WTC11 (cell line): ENCODE data around the gene SGCA. TPM values are rescaled to one million over a fixed set of nuclear protein-coding genes. Genes with fewer than 3 reads are reported as not detected.

ENCODE experiments used
- ATAC-seq: fragments of 200-7000 bp; cut with Tn5 transposase; 2 replicates; pipeline ENCODE4 v1.10.0; 2021; ENCODE audit warnings: mild to moderate bottlenecking, moderate library complexity
- CTCF ChIA-PET: fragments of 300-600 bp; sonication (Branson Sonifier 250); formaldehyde crosslinking; loops from one replicate; lab custom pipeline; 2021; ENCODE audit warnings: antibody characterized with exemption; lab: Charles Lee
- POLR2A ChIA-PET: fragments of 350-600 bp; sonication (Branson Sonifier 250); formaldehyde crosslinking; loops from one replicate; lab custom pipeline; 2021; ENCODE audit warnings: antibody characterized with exemption; lab: Charles Lee
- DNase-seq: peaks from one replicate; pipeline ENCODE4 v3.0.0; 2021; ENCODE audit warnings: low spot score
- H3K27ac Mint-ChIP-seq: 2 replicates; pipeline ENCODE4 v1.8.0; 2021; ENCODE audit warnings: mixed read lengths
- H3K27me3 Mint-ChIP-seq: 2 replicates; pipeline ENCODE4 v1.8.0; 2021; ENCODE audit warnings: low read depth, mild to moderate bottlenecking, moderate library complexity, mixed read lengths
- H3K36me3 Mint-ChIP-seq: 2 replicates; pipeline ENCODE4 v1.8.0; 2021; ENCODE audit warnings: mixed read lengths
- H3K4me1 Mint-ChIP-seq: 2 replicates; pipeline ENCODE4 v1.8.0; 2022; ENCODE audit warnings: mixed read lengths
- H3K4me3 Mint-ChIP-seq: 2 replicates; pipeline ENCODE4 v1.8.0; 2021; ENCODE audit warnings: mild to moderate bottlenecking, moderate library complexity, mixed read lengths
- H3K9me3 Mint-ChIP-seq: 2 replicates; pipeline ENCODE4 v1.8.0; 2021; ENCODE audit warnings: mixed read lengths
- ATF2 ChIP-seq: sonication (generic); formaldehyde crosslinking; IDR thresholded peaks from 2 replicates; pipeline ENCODE4 v1.8.1; 2022; ENCODE audit warnings: low read depth, missing genetic modification reagents, borderline replicate concordance
- ATF6 ChIP-seq: sonication (generic); formaldehyde crosslinking; IDR thresholded peaks from 2 replicates; pipeline ENCODE4 v1.8.1; 2023; ENCODE audit warnings: mild to moderate bottlenecking, missing genetic modification reagents
- FOXJ3 ChIP-seq: sonication (generic); formaldehyde crosslinking; IDR thresholded peaks from 2 replicates; pipeline ENCODE4 v1.9.0; 2021; ENCODE audit warnings: missing genetic modification reagents, mild to moderate bottlenecking, borderline replicate concordance
- FOXP1 ChIP-seq: sonication (generic); formaldehyde crosslinking; IDR thresholded peaks from 2 replicates; pipeline ENCODE4 v1.8.0; 2022; ENCODE audit warnings: missing genetic modification reagents, mild to moderate bottlenecking, moderate library complexity, borderline replicate concordance
- HMGA2 ChIP-seq: fragments of 250-450 bp; sonication (Bioruptor Pico); IDR thresholded peaks from 2 replicates; pipeline ENCODE4 v1.4.0; 2021; ENCODE audit warnings: mild to moderate bottlenecking, moderate library complexity
- MYBL2 ChIP-seq: sonication (generic); formaldehyde crosslinking; IDR thresholded peaks from 2 replicates; pipeline ENCODE4 v1.8.1; 2023; ENCODE audit warnings: mild to moderate bottlenecking, moderate library complexity, missing genetic modification reagents
- NFYB ChIP-seq: sonication (generic); formaldehyde crosslinking; conservative IDR thresholded peaks from 2 replicates; pipeline ENCODE4 v1.8.0; 2022; ENCODE audit warnings: low read depth, missing genetic modification reagents
- NR1H2 ChIP-seq: sonication (generic); formaldehyde crosslinking; IDR thresholded peaks from 2 replicates; pipeline ENCODE4 v1.9.0; 2021; ENCODE audit warnings: mild to moderate bottlenecking, moderate library complexity, missing genetic modification reagents
- NR2C2 ChIP-seq: sonication (generic); formaldehyde crosslinking; IDR thresholded peaks from 2 replicates; pipeline ENCODE4 v1.8.0; 2022; ENCODE audit warnings: mild to moderate bottlenecking, missing genetic modification reagents
- SMAD4 ChIP-seq: sonication (generic); formaldehyde crosslinking; IDR thresholded peaks from 2 replicates; pipeline ENCODE4 v1.8.0; 2022; ENCODE audit warnings: mild to moderate bottlenecking, missing genetic modification reagents
- SOX15 ChIP-seq: fragments of 250-450 bp; sonication (Bioruptor Pico); IDR thresholded peaks from 2 replicates; pipeline ENCODE4 v1.9.0; 2021; ENCODE audit warnings: mild to moderate bottlenecking
- SP1 ChIP-seq: sonication (generic); formaldehyde crosslinking; conservative IDR thresholded peaks from 2 replicates; pipeline ENCODE4 v1.8.1; 2022; ENCODE audit warnings: missing genetic modification reagents
- ZBTB21 ChIP-seq: sonication (generic); formaldehyde crosslinking; IDR thresholded peaks from 2 replicates; pipeline ENCODE4 v1.8.1; 2023; ENCODE audit warnings: mild to moderate bottlenecking, missing genetic modification reagents, borderline replicate concordance
- ZNF219 ChIP-seq: sonication (generic); formaldehyde crosslinking; IDR thresholded peaks from 2 replicates; pipeline ENCODE4 v1.8.0; 2023; ENCODE audit warnings: missing genetic modification reagents, mild to moderate bottlenecking, borderline replicate concordance
- ZNF317 ChIP-seq: sonication (generic); formaldehyde crosslinking; IDR thresholded peaks from 2 replicates; pipeline ENCODE4 v1.8.1; 2023; ENCODE audit warnings: low read depth, mild to moderate bottlenecking, moderate library complexity, missing genetic modification reagents, borderline replicate concordance
- ZNF671 ChIP-seq: fragments of 250-450 bp; sonication (Bioruptor Pico); IDR thresholded peaks from 2 replicates; pipeline ENCODE4 v1.8.0; 2021; ENCODE audit warnings: mild to moderate bottlenecking
- total RNA-seq: library from RNA; stranded (reverse); gene quantifications from 3 replicates; pipeline ENCODE4 v1.2.3, GENCODE V29; 2021
- TF ChIP-seq, protein P1 (sequence below): sonication (generic); formaldehyde crosslinking; IDR thresholded peaks from 2 replicates; pipeline ENCODE4 v1.8.1; 2023; ENCODE audit warnings: mild to moderate bottlenecking, missing genetic modification reagents, borderline replicate concordance
- TF ChIP-seq, protein P2 (sequence below): sonication (generic); formaldehyde crosslinking; conservative IDR thresholded peaks from 2 replicates; pipeline ENCODE4 v1.8.1; 2022; ENCODE audit warnings: mild to moderate bottlenecking, missing genetic modification reagents

SGCA gene
- total RNA-seq, 1 experiment from 2014 or later: 1.0 TPM

GRCh38 chr17:50144355-50144754, 21.4 kb upstream of the SGCA start (continued):
- TF ChIP-seq ATF2 (CRISPR knock-in tag) (no peak), ZBTB21 (CRISPR knock-in tag) (no peak), ZNF317 (CRISPR knock-in tag) (no peak), FOXP1 (CRISPR knock-in tag) (no peak), SMAD4 (CRISPR knock-in tag) (no peak), NFYB (CRISPR knock-in tag) (no peak), ZNF219 (no peak), MYBL2 (no peak)
- TF ChIP-seq, protein P1, sequence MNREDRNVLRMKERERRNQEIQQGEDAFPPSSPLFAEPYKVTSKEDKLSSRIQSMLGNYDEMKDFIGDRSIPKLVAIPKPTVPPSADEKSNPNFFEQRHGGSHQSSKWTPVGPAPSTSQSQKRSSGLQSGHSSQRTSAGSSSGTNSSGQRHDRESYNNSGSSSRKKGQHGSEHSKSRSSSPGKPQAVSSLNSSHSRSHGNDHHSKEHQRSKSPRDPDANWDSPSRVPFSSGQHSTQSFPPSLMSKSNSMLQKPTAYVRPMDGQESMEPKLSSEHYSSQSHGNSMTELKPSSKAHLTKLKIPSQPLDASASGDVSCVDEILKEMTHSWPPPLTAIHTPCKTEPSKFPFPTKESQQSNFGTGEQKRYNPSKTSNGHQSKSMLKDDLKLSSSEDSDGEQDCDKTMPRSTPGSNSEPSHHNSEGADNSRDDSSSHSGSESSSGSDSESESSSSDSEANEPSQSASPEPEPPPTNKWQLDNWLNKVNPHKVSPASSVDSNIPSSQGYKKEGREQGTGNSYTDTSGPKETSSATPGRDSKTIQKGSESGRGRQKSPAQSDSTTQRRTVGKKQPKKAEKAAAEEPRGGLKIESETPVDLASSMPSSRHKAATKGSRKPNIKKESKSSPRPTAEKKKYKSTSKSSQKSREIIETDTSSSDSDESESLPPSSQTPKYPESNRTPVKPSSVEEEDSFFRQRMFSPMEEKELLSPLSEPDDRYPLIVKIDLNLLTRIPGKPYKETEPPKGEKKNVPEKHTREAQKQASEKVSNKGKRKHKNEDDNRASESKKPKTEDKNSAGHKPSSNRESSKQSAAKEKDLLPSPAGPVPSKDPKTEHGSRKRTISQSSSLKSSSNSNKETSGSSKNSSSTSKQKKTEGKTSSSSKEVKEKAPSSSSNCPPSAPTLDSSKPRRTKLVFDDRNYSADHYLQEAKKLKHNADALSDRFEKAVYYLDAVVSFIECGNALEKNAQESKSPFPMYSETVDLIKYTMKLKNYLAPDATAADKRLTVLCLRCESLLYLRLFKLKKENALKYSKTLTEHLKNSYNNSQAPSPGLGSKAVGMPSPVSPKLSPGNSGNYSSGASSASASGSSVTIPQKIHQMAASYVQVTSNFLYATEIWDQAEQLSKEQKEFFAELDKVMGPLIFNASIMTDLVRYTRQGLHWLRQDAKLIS: no peak

DNA sequence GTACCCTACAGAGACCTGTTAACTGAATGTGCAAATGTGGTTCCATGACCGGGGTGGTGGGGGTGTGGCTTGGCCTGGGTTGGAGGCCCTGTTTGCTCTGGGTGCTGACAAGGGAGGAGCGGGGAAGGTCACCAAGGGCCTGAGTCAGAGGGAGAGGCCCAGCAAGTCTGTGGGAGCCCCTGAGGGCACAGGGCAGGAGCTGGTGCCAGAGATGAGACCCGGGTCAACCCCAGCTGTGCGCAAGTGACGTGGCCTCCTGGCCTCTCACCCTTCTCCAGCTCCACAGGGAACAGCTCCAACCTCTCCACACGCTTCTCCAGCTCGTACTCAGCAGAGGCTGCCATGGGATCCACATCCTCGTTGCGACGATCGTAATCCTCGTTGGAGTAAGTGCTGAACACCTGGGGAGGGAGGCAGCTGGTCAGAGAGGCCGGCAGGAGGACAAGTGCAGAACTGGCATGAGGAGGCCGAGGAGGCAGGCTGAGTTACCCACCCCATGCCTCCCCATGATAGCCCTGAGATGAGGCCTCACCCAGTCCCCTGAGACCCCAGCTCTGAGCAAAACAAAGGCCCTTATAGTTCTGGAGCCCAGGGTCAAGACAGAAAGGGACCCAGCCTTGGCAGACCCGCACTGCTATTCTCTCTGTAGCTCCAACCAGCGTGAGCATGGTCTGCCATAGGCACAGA, 20.8 kb upstream of the SGCA start:
- H3K9me3 Mint-ChIP-seq: no peaks in the 10 kb centered on the region
- POLR2A ChIA-PET: no interaction called here
- H3K4me1 Mint-ChIP-seq: peaks cover 37% of the 10 kb centered on the region
- CTCF ChIA-PET: interaction anchor here (0.9 to 3.1 kb wide), 6 partner anchors 9 to 218 kb away, joined by 3 to 21 read pairs (median 4); no protein-coding TSS in a partner anchor
- DNase-seq: no peak
- H3K4me3 Mint-ChIP-seq: no peak overlapping the region
- peaks cover 33% of the 10 kb centered on the region for H3K36me3 Mint-ChIP-seq
- no peak for ATAC-seq
- peaks cover 15% of the 10 kb centered on the region for H3K27me3 Mint-ChIP-seq
- H3K27ac Mint-ChIP-seq: no peak overlapping the region
- TF ChIP-seq NR1H2 (CRISPR knock-in tag) (no peak), HMGA2 (CRISPR knock-in tag) (no peak), SOX15 (no peak), FOXJ3 (no peak), ZNF671 (CRISPR knock-in tag) (no peak), ATF6 (no peak), SP1 (no peak), ZNF317 (CRISPR knock-in tag) (no peak), NR2C2 (CRISPR knock-in tag) (no peak)
- TF ChIP-seq, protein P2, sequence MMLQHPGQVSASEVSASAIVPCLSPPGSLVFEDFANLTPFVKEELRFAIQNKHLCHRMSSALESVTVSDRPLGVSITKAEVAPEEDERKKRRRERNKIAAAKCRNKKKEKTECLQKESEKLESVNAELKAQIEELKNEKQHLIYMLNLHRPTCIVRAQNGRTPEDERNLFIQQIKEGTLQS (CRISPR knock-in tag): no peak
- TF ChIP-seq, all 79 proteins: peak for 0
